Epidermal melanocyte (primary cell): ENCODE measurements around the gene TRAK1.
"Not testable (repeated sequence)": the region's sequence is repeated elsewhere in the genome, so short reads cannot be mapped to it uniquely, and the experiment has no call there.

Source experiments
- DNase-seq: peaks from one replicate; pipeline ENCODE4 v3.0.0; 2011; ENCODE audit warnings: low spot score; ENCODE audit not compliant: insufficient read length

Gene TRAK1

DNA sequence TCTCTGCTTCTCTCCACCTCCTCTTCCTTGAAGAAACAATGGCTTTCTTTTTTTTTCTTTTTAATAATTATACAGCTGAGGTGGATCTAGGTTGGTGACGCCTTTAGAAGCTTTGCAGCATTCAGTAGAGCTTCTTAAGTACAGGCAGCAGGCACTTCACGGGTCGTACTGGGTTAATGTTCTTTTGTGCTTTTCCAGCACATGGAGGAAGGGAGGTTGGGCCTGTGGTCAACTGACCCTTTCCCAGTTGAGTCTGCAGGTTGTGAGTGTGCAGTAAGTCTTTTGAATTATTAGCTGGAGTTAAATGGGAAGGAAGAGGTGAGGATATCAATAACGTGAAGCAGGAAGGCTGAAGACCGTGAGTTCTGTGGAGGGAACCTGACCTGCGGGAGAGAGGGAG lies 7.0 kb downstream of the TRAK1 start:
- DNase-seq, result no peak

DNA sequence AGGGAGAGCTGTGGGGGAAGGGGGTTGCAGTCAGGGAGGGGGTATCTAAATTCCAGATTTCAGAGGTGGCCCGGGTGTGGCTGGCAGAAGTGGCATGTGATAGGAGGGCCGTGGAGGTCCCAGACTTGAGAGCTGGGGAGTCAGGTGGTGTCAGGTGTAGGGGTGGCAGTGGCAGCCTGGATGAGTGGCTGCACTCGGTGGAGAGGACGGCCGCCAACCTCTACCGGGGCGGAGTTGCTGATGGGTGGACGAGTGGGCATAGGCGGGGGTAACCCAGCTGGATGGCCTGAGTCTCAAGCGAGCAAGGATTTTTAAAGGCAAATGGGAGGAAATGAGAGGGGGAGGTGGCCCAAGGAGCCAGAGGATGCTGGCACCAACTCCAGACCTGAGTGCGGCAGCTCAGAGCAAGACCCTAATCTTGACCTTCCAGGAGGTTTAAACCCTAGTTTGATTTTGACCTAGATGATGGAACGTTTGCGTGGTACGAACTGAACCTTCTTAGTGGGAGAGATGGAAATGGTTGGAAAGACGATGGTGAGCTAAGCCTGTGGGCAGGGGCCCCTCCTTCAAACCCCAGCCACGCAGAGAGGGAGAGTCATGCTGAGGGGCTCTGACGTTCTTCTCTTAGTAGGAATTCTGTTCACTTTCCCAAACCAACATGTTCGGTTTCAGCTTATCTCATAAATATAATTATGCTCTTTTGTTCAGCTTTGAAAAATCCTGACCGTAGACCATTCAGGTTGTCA lies 8.0 kb downstream of the TRAK1 start:
- no peak for DNase-seq

DNA sequence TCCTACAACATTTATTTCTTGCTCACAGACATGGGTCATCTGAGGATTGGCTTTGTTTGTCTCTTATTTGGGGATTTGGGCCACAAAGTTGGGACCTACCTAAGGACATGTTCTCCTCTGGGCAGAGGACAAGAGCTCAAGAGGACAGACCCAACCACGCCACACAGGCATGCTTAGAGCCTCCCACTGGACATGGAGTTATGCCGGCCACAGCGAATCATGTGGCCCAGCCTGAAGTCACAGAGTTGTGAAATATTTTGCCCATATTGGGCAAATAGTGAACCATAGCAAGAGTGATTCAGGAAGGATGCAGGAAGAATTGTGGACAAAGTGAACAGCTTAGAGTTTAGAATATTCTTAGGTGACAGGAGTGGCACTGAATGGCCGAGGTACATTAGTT lies 9.9 kb downstream of the TRAK1 start:
- peak; percentile 56 for DNase-seq

DNA sequence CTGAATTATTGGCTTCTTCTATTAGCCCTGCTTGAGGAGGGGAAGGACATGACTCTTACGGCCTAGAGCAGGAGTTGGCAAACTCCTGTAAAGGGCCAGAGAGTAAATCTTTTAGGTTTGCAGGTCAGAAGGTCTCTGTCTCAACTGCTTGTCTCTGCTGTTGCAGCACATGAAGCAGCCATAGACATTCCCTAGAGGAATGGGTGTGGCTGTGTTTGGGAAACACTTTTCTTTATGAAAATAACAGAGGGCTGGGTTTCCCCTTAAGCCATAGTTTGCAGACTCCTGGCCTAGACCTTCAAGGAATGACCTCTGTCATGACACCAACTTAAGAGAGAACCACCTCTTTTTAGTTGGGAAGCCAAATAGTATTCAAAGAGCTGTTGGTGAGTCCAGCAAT lies 10.3 kb downstream of the TRAK1 start:
- no peak for DNase-seq

DNA sequence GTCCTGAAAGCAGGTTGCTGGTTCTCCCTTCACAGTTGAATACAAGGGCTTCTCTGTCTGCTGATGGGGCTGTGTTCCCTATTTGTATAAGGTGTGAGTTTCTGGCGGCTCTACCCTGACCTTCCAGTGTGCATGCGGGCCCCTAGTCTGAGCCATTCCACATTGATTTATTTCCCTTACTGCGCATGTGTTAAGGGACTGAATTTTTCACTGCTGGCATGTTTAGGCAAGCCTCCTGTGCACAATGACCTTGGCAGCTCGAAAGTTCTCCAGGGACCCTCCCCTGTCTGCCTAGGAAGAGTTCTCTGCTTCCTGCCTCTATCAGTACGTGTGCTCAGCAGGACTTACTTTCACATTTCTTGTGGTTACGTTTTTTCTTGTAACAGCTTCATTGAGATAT lies 11.4 kb downstream of the TRAK1 start:
- DNase-seq, result no peak

DNA sequence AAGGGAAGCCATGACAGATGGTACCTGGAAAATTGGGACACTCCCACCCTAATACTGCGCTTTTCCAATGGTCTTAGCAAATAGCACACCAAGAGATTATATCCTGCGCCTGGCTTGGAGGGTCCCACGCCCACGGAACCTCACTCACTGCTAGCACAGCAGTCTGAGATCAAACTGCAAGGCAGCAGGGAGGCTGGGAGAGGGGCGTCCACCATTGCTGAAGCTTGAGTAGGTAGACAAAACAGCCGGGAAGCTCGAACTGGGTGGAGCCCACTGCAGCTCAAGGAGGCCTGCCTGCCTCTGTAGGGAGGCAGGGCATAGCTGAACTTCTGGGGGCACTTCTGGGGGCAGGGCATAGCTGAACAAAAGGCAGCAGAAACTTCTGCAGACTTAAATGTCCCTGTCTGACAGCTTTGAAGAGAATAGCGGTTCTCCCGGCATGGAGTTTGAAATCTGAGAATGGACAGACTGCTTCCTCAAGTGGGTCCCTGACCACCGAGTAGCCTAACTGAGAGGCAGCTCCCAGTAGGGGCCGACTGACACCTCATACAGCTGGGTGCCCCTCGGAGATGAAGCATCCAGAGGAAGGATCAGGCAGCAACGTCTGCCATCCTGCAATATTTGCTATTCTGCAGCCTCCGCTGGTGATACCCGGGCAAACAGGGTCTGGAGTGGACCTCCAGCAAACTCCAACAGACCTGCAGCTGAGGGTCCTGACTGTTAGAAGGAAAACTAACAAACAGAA lies 12.9 kb downstream of the TRAK1 start:
- DNase-seq, result not testable (repeated sequence)

DNA sequence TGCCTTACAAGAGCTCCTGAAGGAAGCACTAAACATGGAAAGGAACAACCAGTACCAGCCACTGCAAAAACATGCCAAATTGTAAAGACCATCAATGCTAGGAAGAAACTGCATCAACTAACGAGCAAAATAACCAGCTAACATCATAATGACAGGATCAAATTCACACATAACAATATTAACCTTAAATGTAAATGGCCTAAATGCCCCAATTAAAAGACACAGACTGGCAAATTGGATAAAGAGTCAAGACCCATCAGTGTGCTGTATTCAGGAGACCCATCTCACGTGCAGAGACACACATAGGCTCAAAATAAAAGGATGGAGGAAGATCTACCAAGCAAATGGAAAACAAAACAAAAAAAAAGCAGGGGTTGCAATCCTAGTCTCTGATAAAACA lies 14.8 kb downstream of the TRAK1 start:
- DNase-seq, result not testable (repeated sequence)

DNA sequence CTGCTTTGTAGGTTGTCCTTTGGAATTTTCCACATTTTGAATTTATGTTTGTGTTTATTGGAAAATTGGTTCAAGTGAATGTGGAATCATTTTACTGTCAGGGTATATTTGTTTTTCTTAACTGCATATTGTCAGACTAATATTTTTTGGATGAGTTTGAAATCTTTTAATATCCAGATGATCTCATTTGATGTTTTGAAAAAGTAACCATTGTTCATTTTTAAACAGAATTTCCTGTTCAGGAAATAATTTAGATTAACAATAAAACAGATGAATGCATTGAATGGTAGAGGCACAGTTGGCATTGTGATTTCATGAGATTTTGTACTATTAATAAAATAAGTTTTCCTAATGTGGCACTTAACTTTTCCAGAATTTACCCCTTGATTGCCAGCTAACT lies 15.5 kb downstream of the TRAK1 start:
- no peak for DNase-seq

DNA sequence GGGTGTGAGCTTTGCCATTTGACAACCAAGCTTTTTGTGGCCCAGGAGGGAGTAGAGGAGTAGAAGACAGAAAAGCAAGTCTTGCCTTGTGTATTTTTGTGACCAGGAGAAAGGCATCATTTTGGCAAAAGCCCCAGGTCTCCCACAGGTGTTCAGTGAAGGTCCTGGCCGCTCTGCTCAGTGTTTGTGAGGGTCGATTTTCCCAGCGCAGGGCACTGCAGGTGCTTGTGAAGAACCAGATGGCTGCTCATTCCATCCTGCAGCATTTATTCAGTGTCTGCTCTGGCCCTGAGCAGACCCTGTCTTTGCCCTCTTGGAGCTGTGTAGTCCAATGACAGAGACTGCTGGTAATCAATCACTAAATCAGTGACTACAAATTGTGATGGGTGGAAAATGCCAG lies 19.5 kb downstream of the TRAK1 start:
- DNase-seq, result no peak

DNA sequence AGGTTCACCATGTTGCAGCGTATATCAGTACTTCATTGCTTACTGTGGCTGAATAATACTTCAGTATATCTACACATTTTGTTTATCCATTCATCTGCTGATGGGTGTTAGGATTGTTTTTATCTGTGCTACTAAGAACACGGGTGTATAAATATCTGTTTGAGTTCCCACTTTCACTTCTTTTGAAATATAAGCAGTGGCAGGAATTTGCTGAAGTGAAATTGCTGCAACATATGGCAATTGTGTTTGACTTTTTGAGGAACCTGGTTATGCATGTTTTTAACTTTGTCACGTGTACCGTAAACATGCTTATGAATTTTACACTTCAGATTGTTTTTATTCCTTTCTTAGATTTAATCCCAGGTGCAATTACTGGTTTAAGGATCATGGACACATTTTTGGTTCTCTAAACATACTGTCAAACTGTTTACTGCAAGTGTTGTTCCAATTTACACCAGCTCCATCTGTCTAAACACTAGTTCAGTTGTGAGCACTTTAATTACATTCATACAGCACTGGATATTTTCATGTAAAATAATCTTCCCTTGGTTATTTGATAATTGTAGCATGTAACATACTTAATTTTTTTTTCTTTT lies 23.1 kb downstream of the TRAK1 start:
- DNase-seq, result no peak

DNA sequence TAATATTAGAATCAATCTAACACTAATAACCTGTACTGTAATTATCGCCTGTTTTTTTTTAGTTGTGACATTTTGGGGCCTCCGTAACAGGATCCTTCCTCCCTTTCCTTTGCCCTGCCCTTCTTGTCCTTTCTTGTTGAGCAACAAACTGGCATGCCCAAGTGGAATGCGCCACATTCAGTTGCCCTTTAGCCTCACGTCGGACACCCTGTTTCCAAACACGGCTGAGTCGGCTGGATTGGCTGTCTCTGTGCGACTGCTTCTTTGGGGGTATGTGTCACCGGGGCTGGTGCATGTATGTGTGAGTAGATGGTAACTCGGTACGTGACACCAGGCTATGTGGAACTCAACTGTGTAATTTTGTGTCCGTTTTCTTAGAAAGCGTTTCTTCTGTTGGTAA lies 24.1 kb downstream of the TRAK1 start:
- no peak for DNase-seq

DNA sequence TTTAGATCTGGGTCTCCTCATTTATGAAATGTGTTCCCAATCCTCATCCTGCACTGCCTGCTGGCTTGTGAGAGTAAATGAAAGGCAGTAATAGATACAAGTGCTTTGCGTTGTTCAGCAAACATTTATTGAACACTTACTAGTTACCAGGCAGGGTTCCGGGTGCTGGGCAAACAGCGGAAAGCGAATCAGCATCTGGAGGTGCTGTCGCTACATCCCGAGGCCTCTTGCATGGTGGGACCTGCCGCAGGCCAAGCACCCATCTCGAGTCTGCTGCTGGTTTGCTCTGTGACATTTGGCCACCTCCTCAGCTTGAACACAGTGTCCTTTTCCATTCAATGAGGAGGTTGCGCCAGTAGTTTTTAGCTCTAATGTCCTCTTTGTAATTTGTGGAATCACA lies 24.8 kb downstream of the TRAK1 start:
- DNase-seq, result no peak

DNA sequence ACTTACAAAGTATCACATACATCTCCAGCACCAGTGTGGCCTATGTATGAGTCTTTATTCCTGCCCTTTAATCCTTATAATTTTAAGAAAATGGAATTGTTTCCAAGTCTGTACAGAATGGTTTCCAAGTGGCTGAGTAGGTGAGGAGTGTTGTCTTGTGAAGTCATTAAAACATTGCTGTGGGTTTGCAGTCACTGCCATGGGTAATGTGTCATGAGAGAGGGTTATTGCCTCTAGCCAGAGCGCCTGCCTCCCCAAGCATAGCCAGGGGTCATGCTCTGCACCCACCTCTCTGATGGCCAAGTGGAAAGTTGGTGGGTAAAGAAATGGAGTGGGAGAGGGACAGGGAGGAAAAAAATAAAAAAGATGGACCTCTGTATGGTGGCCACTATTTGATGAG lies 25.3 kb downstream of the TRAK1 start:
- no peak for DNase-seq

DNA sequence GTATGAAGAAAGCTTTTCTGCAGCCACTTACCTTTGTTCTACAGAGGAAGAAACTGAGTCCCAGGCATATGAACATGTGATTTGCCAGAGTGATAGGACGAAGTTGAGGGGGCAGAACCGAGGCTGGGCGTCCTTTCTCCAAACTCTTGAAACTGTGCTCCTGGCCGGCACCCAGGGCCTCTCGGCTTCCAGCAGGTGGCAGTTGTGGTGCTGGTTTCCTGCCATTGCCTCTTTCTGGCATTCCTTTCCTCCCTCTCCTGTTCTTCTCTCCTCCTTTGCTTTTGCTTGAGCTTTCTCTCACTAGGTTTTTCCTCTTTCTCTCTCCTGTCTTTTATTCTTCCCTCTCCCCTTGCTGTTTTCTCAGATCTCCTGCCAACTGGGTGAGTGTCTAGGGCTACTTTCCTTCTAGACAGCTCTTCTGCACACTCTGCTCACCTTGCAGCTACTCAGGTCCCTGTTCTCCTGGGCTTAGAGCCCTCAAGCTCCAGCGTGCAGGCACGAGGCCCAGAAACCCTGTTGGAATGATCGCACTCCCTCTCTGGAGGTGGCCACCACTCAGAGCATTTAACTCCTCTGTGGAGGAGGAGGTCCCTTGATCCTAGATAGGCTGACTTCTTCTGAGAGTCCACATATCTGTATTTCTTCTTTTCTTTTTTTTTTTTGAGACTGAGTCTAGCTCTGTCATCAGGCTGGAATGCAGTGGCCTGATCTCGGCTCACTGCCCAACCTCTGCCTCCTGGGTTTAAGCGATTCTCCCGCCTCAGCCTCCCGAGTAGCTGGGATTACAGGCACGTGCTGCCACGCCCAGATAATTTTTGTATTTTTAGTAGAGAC lies 26.2 kb downstream of the TRAK1 start:
- no peak for DNase-seq

DNA sequence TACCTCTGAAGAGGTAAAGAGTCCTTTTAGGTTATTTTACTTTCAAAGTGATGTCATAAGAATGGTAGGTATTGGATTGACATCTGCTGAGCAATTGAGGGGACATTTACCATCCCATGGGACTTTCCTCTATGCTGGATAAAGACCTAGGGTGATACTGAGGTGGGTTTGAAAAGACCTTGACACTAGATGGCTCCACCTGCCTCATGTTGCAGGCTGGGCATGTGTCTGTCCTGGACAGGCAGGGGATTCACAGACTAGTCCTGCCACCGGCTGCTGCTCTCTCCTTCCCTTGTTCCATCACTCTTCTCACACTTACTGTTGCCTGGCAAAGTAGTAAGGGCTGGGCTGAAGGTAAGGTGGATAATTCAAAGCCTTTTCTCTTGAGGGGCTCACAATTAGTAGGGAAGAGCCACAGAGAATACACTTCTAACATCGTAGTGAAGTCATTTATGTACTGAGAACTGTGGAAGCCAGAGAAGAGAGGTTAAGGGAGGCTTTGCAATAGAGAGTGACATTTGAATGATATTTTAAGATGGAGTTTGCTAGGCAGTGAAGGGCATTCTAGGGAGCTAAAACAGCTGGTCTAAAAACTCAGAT lies 27.7 kb downstream of the TRAK1 start:
- DNase-seq, result no peak

DNA sequence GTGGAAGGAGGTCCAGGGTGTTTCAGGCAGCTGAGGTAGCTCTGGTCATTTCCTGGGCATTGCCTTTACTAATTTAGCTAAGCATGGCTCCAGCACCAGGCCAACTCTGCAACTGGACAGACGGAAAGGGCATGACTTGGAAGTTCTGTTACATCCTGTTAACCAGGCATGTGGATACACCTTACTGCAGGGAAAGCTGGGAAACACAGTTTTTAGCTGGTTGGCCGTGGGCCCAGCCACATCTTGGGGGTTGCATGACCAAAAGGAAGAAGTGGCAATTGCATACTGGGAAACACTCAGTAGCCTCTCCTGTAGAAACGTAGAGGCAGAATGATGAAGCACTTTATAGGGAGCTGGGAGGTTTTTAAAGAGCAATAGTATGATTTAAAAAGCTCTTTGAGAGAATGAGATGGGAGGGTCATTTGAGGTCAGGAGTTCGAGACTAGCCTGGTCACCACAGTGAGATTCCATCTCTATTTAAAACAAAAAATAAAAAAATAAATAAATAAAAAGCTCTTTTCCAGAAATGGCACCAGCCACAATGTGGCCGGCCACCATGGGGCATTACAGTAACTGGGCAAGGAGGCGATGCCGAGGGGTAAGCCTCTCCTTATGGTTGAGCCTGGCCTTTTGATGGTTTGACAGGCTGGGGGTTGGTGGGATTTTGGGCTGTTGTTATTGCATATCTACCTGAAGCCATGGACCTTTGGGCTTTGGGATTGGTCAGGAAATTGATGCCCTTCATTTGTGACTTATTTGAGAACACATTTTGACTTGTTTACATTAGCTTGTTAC lies 28.6 kb downstream of the TRAK1 start:
- DNase-seq, result no peak

DNA sequence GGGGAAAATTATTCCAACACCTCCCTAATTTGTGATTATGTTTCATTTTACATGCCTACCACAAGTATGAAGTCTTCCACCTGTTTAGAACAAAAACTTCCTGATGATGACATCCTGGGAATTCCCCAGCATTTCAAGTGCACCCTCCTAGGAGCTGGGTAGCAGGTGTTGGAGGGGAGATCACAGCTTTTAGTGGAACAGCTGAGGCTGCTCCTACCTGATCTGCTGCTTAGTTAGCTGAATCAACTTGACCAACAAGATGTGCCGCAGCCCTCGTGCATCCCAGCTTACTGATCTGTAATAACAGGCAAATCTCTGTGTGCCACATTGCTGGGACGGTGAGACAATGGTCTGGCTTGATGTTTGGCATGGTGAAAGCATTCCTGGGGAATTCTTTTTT lies 29.7 kb downstream of the TRAK1 start:
- no peak for DNase-seq

DNA sequence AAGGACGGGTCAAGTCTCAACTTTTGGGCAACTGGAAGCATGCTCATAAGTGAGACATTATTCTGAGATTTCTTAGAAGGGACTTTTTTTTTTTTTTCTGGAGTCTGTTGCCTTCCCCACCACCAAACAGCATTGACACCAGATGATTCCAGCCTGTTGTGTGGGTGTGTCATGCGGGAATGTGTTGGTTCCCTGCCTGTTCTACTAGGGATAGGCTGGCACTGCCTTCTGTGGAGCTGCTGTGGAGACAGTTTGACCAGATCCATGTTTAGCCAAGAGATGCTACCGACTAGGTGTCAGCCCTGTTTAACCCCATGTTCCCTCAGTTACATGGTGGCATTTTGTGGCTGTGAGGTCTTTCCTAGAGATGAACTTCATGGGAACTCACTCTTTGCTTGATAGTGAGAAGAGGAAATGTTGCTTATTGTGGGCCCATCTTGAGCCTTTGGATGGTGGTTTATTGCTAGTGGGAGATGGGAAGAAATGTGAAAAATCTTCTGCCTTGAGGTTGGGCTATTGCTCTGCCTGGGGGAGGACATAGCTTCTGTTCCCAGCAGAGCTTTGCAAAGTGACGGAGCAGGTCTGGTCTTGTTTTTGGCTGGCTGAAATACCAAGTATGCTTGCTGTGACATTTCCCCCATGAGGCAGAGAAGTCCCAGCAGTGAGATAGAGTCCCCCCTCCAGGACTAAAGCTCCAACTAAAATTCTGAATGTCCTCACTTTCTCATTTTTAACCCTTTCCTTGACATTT lies 31.3 kb downstream of the TRAK1 start:
- DNase-seq, result no peak

DNA sequence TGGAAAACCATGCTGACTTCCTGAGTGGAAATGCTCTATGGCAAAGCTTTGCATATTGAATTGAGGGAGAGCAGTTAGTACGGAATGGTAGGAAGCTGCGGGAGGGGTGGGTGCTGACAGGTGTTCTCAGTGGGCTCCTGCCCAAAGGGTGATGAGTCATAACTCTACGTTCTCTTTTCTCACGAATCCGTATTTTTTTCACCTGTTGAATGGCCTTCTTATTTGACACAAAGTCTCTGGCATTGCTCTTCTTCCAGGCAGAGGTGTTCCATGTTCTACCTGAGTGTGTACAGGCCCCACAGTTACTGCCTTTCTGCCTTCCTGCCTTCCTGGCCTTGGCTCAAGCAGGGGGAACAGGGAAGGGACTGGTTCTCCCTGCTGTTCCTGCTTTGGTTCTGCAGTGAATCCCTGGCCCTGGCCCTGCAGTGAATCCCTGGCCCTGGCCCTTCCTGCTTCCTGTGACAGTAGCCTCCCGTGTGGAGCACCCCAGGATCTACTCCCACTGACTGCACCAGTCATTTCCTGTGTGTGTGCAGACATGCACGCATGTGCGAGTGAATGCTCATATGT lies 31.9 kb downstream of the TRAK1 start:
- DNase-seq, result no peak
